ENCODE data around the gene INIP. TPM values are rescaled to one million over a fixed set of nuclear protein-coding genes. Genes with fewer than 3 reads are reported as not detected.

INIP gene
- total and polyA plus RNA-seq, 2 of the 13 experiments (the other 11 are each of a cell fraction or from before 2014, with no cell fraction given): 13.6 to 28.6 TPM

DNA sequence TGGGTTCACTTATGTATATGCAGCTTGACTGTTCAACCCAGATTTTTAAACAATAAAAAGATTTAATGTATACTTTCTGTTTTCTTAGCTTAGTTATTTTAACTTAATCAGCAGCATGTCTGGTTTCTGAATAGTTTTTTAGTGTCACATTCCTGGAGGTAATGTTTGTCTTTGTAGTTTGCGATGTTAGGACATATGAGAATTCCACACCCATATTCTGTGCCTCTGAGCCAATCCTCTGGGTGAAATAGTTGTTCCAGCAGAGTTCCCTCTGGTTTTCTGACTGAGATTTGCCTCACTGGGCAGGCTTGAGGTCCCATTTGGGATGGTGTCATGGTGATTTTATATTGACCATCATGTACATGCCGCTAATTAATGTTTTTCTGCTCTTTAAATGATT lies 48.6 kb downstream of the INIP start:
- BruUV-seq (replicated peaks): no TSS peak
- in situ Hi-C loops (cut with HindIII; ENCODE audit: extremely low pct_ligation_motif_present, low pct_unique_long_range_greater_than_20kb): no loop called here

DNA sequence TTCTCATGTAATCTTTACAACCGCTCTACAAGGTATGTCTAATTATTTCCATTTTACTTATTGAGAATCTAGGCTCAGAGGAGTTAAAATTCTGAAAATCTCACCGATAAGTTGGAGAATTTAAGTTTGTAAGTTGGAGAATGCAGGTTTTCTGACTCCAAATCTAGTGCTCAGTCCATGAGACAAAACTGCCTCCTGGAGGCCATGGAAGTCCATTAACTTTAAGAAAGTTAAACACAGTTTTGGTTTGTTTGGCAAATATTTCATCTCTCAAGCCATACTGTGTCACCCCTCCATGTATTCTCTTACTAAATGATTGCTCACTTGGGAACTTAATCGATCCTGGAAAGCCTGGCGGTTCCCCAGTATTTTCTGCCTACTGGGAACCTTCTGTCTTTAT lies 52.6 kb downstream of the INIP start:
- no TSS peak for BruUV-seq (replicated peaks)
- TF ChIP-seq ZNF329 (CRISPR knock-in tag; IDR thresholded peaks at IDR 0.05; ENCODE audit: low read depth): no peak
- peak; percentile 74 for TF ChIP-seq STAG1 (CRISPR knock-in tag; IDR thresholded peaks at IDR 0.05)
- TF ChIP-seq, protein P1, sequence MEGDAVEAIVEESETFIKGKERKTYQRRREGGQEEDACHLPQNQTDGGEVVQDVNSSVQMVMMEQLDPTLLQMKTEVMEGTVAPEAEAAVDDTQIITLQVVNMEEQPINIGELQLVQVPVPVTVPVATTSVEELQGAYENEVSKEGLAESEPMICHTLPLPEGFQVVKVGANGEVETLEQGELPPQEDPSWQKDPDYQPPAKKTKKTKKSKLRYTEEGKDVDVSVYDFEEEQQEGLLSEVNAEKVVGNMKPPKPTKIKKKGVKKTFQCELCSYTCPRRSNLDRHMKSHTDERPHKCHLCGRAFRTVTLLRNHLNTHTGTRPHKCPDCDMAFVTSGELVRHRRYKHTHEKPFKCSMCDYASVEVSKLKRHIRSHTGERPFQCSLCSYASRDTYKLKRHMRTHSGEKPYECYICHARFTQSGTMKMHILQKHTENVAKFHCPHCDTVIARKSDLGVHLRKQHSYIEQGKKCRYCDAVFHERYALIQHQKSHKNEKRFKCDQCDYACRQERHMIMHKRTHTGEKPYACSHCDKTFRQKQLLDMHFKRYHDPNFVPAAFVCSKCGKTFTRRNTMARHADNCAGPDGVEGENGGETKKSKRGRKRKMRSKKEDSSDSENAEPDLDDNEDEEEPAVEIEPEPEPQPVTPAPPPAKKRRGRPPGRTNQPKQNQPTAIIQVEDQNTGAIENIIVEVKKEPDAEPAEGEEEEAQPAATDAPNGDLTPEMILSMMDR (CRISPR knock-in tag; IDR thresholded peaks at IDR 0.05): peak; percentile 51
- POLR2A ChIA-PET: no interaction called here
- Histone ChIP-seq H3K9me3 (ENCODE audit: low read length) (no peaks in the 10 kb centered on the region), H3K27ac (ENCODE audit: extremely low read length, insufficient read depth, low read length) (no peak overlapping the region), H3K4me3 (replicated peaks in 1 of 3; ENCODE audit: insufficient read depth in 1 of 3, low read depth in 2 of 3, low read length in 3 of 3) (no peak overlapping the region), H3K79me2 (ENCODE audit: insufficient read depth, low read length) (no peaks in the 10 kb centered on the region), H3K36me3 (replicated peaks in 1 of 2; ENCODE audit: control insufficient read depth in 1 of 2, insufficient read depth in 2 of 2, low read length in 2 of 2) (peaks cover 0 to 8% of the 10 kb centered on the region in 2 experiments; a peak in 1 of 5 replicates), H2AFZ (ENCODE audit: low read length) (no peak overlapping the region), H3K4me2 (ENCODE audit: low read depth, low read length) (no peak overlapping the region), H4K20me1 (ENCODE audit: insufficient read depth, low read length) (no peaks in the 10 kb centered on the region), H3K4me1 (ENCODE audit: insufficient read depth, low read length) (no peaks in the 10 kb centered on the region), H3K9ac (ENCODE audit: insufficient read depth, low read depth, low read length) (no peak overlapping the region), H3K27me3 (ENCODE audit: control insufficient read depth in 1 of 2, insufficient read depth in 2 of 2, low read length in 2 of 2) (no peaks in the 10 kb centered on the region)
- 86% methylated on average over 4 of the region's 4 CpGs for WGBS (ENCODE audit: low lambda C conversion rate)
- in situ Hi-C loops (cut with HindIII; ENCODE audit: extremely low pct_ligation_motif_present, low pct_unique_long_range_greater_than_20kb) (no loop called here), intact Hi-C loops (cut with micrococcal nuclease; ENCODE audit: unreplicated experiment) (loop anchor here (1.0 kb wide), 1 partner anchor 222 kb away; no protein-coding TSS in a partner anchor)
- DNase-seq (ENCODE audit: low spot score) (no peak), ATAC-seq (no peak), FAIRE-seq (peak; percentile 64)
- CTCF ChIA-PET (ENCODE audit: low intra/inter-chr PET ratio, low total read pairs): no interaction called here

More for the DNA sequence above, 48.6 kb downstream of the INIP start:
- no peak for ATAC-seq
- Histone ChIP-seq H2AFZ (ENCODE audit: low read length) (no peak overlapping the region), H3K4me1 (ENCODE audit: insufficient read depth, low read length) (no peaks in the 10 kb centered on the region), H3K4me3 (replicated peaks in 1 of 3; ENCODE audit: insufficient read depth in 1 of 3, low read depth in 2 of 3, low read length in 3 of 3) (no peak overlapping the region), H3K4me2 (ENCODE audit: low read depth, low read length) (no peak overlapping the region), H3K9me3 (ENCODE audit: low read length) (no peaks in the 10 kb centered on the region), H3K36me3 (replicated peaks in 1 of 2; ENCODE audit: control insufficient read depth in 1 of 2, insufficient read depth in 2 of 2, low read length in 2 of 2) (no peaks in the 10 kb centered on the region), H3K79me2 (ENCODE audit: insufficient read depth, low read length) (no peaks in the 10 kb centered on the region), H3K27me3 (ENCODE audit: control insufficient read depth in 1 of 2, insufficient read depth in 2 of 2, low read length in 2 of 2) (no peaks in the 10 kb centered on the region), H3K27ac (ENCODE audit: extremely low read length, insufficient read depth, low read length) (no peak overlapping the region), H4K20me1 (ENCODE audit: insufficient read depth, low read length) (no peaks in the 10 kb centered on the region), H3K9ac (ENCODE audit: insufficient read depth, low read depth, low read length) (no peak overlapping the region)
- TF ChIP-seq SMARCC2 (IDR thresholded peaks at IDR 0.05) (no peak), CREB1 (IDR thresholded peaks at IDR 0.05) (no peak), CREB1 (CRISPR knock-in tag; IDR thresholded peaks at IDR 0.05) (no peak)
- TF ChIP-seq, protein P2, sequence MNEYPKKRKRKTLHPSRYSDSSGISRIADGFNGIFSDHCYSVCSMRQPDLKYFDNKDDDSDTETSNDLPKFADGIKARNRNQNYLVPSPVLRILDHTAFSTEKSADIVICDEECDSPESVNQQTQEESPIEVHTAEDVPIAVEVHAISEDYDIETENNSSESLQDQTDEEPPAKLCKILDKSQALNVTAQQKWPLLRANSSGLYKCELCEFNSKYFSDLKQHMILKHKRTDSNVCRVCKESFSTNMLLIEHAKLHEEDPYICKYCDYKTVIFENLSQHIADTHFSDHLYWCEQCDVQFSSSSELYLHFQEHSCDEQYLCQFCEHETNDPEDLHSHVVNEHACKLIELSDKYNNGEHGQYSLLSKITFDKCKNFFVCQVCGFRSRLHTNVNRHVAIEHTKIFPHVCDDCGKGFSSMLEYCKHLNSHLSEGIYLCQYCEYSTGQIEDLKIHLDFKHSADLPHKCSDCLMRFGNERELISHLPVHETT (CRISPR knock-in tag; conservative IDR thresholded peaks at IDR 0.05): no peak
- intact Hi-C loops (cut with micrococcal nuclease; ENCODE audit: unreplicated experiment): no loop called here
- ChIA-PET CTCF (ENCODE audit: low intra/inter-chr PET ratio, low total read pairs) (no interaction called here), POLR2A (no interaction called here)
- 98% methylated on average over 2 of the region's 2 CpGs for WGBS (ENCODE audit: low lambda C conversion rate)
- FAIRE-seq: no peak
- DNase-seq (ENCODE audit: low spot score): no peak
